CMK (cell line): ENCODE results near the gene DAB2.

Experiments
- DNase-seq: peaks from one replicate; pipeline ENCODE4 v3.0.0-alpha.2; 2010; ENCODE audit warnings: low read depth

The DAB2 gene

GRCh38 chr5:39447968-39448367 lies 23.2 kb upstream of the DAB2 start:
- DNase-seq: no peak

- DNase-seq: no peak
These were observed 22.3 kb upstream of the DAB2 start for GRCh38 chr5:39447059-39447458.

DNA sequence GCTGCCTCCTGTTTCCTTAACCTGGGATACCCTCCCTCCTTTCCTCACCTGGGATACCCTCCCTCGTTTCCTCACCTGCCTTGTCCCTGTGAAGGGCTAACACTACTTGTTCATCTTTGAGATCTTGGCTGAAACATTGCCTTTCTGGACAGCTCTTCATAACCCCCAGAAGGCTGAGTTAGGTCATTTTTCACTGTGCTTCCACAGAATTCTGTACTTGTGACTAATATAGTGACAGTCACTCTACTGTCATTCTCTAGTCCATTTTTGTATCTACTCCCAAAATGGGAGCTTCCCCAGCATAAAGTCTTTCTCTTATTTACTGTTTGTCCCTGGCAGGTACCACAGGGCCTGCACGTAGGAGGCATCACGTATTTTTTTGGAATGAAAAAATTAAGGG lies 21.5 kb upstream of the DAB2 start:
- DNase-seq: no peak

DNA sequence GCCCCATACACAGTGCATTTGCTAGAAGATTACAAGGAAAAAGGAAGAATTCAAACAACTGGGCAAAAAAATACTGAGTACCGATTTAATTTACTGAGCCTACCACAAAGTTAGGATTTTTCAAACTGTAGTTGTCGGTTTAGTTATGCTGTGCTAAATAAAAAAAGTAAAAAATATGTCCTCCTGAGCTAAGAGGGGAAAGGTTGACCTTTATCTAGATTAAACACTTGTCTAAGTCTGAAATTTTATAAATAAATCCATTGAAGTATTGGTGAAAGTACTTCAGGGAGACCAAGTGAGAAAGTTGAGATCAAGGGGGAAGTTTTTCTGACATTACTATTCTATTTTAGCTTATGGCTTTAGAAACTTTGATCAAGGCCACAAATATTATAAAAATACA lies 19.1 kb upstream of the DAB2 start:
- no peak for DNase-seq

GRCh38 chr5:39442991-39443390 lies 18.2 kb upstream of the DAB2 start:
- no peak for DNase-seq

- DNase-seq: no peak
These were observed 17.1 kb upstream of the DAB2 start for GRCh38 chr5:39441838-39442237.

GRCh38 chr5:39440958-39441624 lies 16.3 kb upstream of the DAB2 start:
- DNase-seq: no peak

- no peak for DNase-seq
These were observed 15.6 kb upstream of the DAB2 start for GRCh38 chr5:39440192-39440957.

- DNase-seq: no peak
These were observed 14.9 kb upstream of the DAB2 start for GRCh38 chr5:39439582-39440162.

DNA sequence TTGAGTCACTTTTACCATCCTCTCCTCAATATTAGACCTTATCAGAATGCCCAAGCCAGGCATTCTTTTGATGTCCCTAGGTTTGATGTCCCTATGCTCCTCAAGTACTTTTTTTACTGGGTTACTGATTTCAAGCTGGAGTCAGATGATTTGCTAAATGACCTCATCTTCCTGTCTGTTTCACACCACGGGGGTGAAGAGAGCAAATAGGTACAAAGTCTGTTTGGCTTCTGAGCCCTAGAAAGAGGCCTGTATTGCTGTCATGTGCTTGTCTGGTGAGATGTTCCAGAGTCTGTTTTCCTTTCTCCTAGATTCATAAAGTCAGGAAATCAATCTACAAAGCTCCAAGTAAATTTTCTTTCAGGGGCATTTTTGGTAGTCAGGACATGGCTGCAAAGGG lies 12.7 kb upstream of the DAB2 start:
- no peak for DNase-seq

DNA sequence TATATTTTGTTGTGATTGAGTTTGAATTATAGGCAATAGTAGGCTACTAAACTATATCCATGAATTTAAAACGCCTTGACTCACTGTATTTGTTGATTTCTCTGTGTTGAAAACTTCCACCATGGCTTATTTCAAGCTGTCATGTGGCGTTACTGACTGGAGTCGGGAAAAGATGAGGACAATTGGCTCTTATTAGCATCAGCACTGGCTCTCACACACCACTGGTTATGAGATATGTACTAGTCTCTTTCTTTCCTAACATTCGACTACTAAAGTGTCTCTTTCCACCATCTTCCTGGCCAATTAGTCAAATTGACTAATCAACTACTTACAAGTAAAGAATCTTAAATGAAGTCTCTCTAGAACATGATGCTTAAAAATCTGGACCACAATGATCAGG lies 9.1 kb upstream of the DAB2 start:
- no peak for DNase-seq

- no peak for DNase-seq
These were observed 8.1 kb upstream of the DAB2 start for GRCh38 chr5:39432696-39433530.

- no peak for DNase-seq
These were observed 5.7 kb upstream of the DAB2 start for GRCh38 chr5:39430461-39430860.

GRCh38 chr5:39428640-39429039 lies 3.9 kb upstream of the DAB2 start:
- no peak for DNase-seq

GRCh38 chr5:39427633-39428032 lies 2.9 kb upstream of the DAB2 start:
- DNase-seq: no peak

DNA sequence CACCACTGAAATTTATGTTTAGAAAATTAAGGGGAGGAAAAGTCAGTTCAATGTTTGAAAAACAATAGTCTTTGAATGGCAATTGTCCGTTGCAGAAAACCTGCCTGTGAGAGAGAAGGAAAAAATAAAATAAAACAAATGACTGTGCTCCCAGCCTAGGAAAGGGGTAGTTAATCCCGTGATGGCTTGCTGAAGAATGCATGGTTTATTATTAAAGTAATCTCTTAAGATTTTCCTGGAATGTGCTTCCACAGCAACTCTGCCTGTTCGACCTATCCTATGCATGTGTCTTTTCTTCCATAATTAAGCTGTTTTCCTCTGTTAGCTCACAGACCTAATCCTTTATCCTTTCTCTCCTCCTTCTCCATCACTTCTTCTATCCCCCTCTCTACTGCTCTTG lies 2.4 kb upstream of the DAB2 start:
- no peak for DNase-seq

DNA sequence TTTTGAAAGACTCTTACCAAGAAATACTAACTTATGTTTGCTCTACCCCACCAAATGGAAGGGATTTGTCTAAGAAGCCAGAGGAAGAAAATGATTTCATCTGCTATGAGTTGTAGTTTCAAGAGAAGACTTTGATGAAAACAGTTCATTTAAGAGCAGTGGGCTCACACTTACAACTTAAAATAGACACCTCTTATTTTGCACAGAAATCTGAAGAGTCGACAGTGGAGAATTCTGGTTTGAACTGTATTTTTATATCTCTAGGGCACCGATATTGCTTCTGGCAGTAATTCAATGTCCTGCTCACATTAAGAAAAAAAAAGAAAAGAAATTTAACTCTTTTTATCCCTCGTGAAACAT lies 1.9 kb upstream of the DAB2 start:
- no peak for DNase-seq

- DNase-seq: no peak
These were observed 1.4 kb upstream of the DAB2 start for GRCh38 chr5:39426051-39426745.

GRCh38 chr5:39423331-39423751 lies 1.4 kb downstream of the DAB2 start:
- DNase-seq: no peak

DNA sequence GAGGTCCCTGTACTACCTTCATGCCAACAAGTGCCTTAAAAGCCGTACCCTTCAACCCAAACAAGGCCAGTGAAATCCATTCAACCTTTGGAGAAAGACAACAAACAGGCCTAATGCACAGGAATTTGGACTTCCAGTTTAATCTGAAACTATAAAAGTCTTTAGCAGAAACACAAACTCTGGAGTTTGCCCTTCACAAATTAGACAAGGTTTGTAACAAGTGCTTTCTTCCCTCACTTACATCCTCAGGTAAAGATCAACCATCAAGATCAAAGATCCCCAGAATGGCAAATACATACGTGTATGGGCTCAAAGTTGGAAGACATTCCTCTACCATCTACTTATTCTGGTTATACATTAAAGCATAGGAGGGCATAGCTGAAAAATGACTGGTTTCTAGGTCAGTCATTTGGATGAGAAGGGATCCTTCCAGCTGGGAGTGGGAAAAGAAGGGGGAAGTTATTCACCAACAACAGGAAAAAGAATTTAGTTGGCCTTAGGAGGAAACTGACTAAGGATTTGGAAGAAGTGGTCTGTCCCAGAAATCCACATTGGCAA lies 2.0 kb downstream of the DAB2 start:
- no peak for DNase-seq

DNA sequence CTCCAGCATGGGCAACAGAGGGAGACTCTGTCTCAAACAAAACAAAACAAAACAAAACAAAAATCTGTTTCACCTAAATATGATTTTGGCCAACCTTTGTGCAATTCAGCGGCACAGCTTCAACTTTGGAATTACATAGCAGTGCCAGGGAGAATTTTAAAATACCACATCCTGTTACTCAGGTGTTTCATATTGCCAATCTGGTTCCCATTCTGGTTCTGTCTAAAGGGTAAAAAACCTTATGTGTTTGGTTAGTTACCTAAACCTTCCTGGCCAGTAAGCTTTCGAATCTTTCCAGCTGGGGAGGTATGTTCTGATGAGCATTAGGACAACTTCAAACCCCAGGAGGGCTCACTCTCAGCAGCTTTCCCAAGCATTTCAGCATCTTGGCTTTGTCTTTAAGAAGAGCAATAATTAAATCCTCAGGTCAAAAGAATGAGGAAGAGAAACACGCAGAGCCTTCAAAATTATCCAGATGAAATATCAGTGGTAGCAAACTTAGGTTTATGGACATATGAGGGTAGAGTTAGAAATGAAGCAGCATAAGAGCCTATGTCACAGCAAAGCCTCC lies 2.7 kb downstream of the DAB2 start:
- DNase-seq: no peak
